ENCODE measurements around the gene MBL2. TPM values are rescaled to one million over a fixed set of nuclear protein-coding genes. Genes with fewer than 3 reads are reported as not detected.

MBL2 gene
- total RNA-seq, 4 donors from 2014 or later: not detected

DNA sequence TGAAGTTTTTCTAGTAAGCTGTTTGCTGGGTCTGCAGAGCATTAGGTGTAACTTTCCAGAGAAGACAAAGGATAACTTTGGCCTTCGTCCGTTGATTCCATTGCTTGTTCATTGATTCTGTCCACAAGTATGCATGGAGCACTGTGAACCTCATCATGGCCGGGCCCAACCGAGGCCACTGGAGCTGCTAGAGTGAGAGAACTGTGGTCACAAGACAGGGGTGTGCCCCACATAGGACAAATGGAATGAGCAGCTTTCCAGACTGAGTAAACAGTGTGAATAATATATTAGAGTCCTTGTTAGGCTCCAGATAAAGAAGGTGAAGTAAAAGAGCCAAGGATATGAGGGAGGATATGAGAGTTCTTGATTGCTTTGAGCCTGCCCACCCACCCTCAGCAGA is 24.9 kb downstream of the MBL2 start:
- in situ Hi-C loops (cut with MboI; ENCODE audit: low pct_ligation_motif_present in 1 of 4, low pct_unique_long_range_greater_than_20kb in 1 of 4, low sequenced_read_pairs in 3 of 4): no loop called here
- H3K27ac ChIP-seq: no peak overlapping the region
- no peaks in the 10 kb centered on the region for H3K36me3 ChIP-seq
- TF ChIP-seq EP300 (IDR thresholded peaks at IDR 0.05; ENCODE audit: low read depth) (no peak), POLR2AphosphoS5 (IDR thresholded peaks at IDR 0.05) (no peak), POLR2A (IDR thresholded peaks at IDR 0.05) (no peak)
- TF ChIP-seq, protein P1, sequence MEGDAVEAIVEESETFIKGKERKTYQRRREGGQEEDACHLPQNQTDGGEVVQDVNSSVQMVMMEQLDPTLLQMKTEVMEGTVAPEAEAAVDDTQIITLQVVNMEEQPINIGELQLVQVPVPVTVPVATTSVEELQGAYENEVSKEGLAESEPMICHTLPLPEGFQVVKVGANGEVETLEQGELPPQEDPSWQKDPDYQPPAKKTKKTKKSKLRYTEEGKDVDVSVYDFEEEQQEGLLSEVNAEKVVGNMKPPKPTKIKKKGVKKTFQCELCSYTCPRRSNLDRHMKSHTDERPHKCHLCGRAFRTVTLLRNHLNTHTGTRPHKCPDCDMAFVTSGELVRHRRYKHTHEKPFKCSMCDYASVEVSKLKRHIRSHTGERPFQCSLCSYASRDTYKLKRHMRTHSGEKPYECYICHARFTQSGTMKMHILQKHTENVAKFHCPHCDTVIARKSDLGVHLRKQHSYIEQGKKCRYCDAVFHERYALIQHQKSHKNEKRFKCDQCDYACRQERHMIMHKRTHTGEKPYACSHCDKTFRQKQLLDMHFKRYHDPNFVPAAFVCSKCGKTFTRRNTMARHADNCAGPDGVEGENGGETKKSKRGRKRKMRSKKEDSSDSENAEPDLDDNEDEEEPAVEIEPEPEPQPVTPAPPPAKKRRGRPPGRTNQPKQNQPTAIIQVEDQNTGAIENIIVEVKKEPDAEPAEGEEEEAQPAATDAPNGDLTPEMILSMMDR (IDR thresholded peaks at IDR 0.05): no peak
- 82 to 87% methylated on average over 3 to 4 of the region's 4 CpGs for WGBS, 2 donors (ENCODE audit: low coverage in 1 of 2)
- intact Hi-C loops (cut with DNase I; ENCODE audit: low total_unique reads): no loop called here
- no peaks in the 10 kb centered on the region for H3K27me3 ChIP-seq
- no peaks in the 10 kb centered on the region for H3K9me3 ChIP-seq
- no peak overlapping the region for H3K4me3 ChIP-seq
- no peak for DNase-seq
- H3K4me1 ChIP-seq: no peaks in the 10 kb centered on the region

DNA sequence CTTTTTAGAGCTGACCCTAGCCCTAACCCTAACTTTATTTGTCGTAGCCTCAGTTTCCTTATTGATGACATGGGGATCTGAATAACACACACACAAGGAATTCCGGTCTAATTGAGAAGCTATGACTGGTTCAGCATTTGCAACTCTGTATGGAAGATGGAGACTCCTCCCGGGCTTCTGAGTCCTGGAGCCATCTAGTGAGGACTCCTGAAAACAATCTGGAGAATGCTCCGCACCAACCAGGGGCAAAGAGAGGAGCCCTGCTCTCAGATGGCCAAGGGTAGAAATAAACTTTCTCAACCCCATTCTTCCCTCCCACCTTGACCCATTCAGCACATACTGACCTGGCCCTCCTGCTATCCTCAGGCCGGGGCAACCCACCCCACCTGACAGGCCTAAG is 26.4 kb downstream of the MBL2 start:
- Histone ChIP-seq H3K27me3 (no peaks in the 10 kb centered on the region), H3K4me1 (no peaks in the 10 kb centered on the region), H3K27ac (no peak overlapping the region), H3K4me3 (no peak overlapping the region), H3K36me3 (no peaks in the 10 kb centered on the region), H3K9me3 (no peaks in the 10 kb centered on the region)
- TF ChIP-seq EP300 (IDR thresholded peaks at IDR 0.05; ENCODE audit: low read depth) (no peak), POLR2AphosphoS5 (IDR thresholded peaks at IDR 0.05) (no peak), POLR2A (IDR thresholded peaks at IDR 0.05) (no peak)
- TF ChIP-seq, protein P1 (IDR thresholded peaks at IDR 0.05): no peak
- intact Hi-C loops (cut with DNase I; ENCODE audit: low total_unique reads) (no loop called here), in situ Hi-C loops (cut with MboI; ENCODE audit: low pct_ligation_motif_present in 1 of 4, low pct_unique_long_range_greater_than_20kb in 1 of 4, low sequenced_read_pairs in 3 of 4) (no loop called here)
- DNase-seq: no peak
- WGBS, 2 donors (ENCODE audit: low coverage in 1 of 2): 0 to 86% methylated on average over 1 to 5 of the region's 5 CpGs

DNA sequence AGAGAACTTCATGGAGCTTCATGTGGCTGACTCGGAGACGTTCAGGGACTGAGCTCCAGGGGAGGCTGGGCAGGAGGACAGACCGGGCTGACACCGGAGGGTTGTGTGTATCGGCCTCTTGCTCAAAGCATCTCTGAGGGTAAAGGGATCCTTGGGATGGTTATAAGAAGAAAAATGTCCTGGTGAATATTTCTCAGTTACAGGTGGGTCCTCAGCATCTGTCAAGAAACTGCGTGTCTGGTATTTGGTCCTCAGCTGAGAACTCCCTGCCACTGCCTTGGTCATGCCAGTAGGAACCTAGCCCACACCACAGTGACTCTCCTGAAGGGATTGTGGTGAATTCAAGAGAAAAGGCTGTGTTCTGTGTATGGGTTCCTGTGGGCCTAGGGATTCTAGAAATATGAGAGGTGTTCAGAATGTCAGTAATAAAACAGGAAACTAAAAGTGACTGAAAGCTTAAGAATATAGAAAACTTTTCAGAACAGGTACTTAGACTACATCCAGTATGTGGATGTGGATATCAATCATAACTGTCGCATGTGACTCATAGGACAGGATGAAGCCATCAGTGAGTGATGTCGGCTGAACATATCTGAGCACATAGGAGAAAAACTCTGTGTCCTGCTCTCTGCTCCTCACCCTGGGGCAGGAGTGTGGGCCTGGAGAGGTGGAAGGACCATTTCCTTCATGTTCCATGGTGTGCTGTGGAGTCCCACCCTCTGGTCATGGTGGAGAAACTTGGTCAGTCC is 28.4 kb downstream of the MBL2 start:
- H3K36me3 ChIP-seq: no peaks in the 10 kb centered on the region
- no peaks in the 10 kb centered on the region for H3K27me3 ChIP-seq
- TF ChIP-seq POLR2AphosphoS5 (IDR thresholded peaks at IDR 0.05) (no peak), EP300 (IDR thresholded peaks at IDR 0.05; ENCODE audit: low read depth) (no peak), POLR2A (IDR thresholded peaks at IDR 0.05) (no peak)
- TF ChIP-seq, protein P1 (IDR thresholded peaks at IDR 0.05): no peak
- DNase-seq: no peak
- WGBS, 2 donors (ENCODE audit: low coverage in 1 of 2): 84 to 88% methylated on average over 5 to 8 of the region's 8 CpGs
- in situ Hi-C loops (cut with MboI; ENCODE audit: low pct_ligation_motif_present in 1 of 4, low pct_unique_long_range_greater_than_20kb in 1 of 4, low sequenced_read_pairs in 3 of 4): no loop called here
- H3K4me3 ChIP-seq: no peak overlapping the region
- H3K27ac ChIP-seq: no peak overlapping the region
- H3K4me1 ChIP-seq: no peaks in the 10 kb centered on the region
- intact Hi-C loops (cut with DNase I; ENCODE audit: low total_unique reads): no loop called here
- no peaks in the 10 kb centered on the region for H3K9me3 ChIP-seq

DNA sequence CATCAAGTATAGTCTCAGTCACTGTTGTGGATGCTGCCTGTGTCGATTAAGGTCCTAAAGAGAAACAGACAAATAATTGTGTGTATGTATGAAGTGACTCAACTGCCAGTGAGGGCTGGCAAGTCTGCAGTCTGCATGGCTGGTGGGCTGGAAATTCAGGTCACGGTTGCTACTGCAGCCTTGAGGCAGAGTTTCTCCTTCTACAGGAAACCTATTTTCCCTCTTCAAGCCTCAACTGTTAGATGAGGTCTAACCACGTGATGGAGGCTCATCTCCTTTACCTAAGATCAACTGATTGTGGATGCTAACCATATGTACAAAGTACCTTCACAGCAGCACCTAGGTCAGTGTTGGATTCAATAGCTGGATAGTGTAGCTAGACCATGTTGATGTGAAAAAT is 29.9 kb downstream of the MBL2 start:
- Histone ChIP-seq H3K27me3 (no peaks in the 10 kb centered on the region), H3K4me1 (no peaks in the 10 kb centered on the region), H3K36me3 (no peaks in the 10 kb centered on the region), H3K27ac (no peak overlapping the region), H3K4me3 (no peak overlapping the region), H3K9me3 (no peaks in the 10 kb centered on the region)
- no peak for TF ChIP-seq POLR2A (IDR thresholded peaks at IDR 0.05)
- TF ChIP-seq POLR2AphosphoS5 (IDR thresholded peaks at IDR 0.05): no peak
- no peak for DNase-seq
- intact Hi-C loops (cut with DNase I; ENCODE audit: low total_unique reads): no loop called here
- in situ Hi-C loops (cut with MboI; ENCODE audit: low pct_ligation_motif_present in 1 of 4, low pct_unique_long_range_greater_than_20kb in 1 of 4, low sequenced_read_pairs in 3 of 4): no loop called here
- 62 to 82% methylated on average over 2 to 3 of the region's 3 CpGs for WGBS, 2 donors (ENCODE audit: low coverage in 1 of 2)

DNA sequence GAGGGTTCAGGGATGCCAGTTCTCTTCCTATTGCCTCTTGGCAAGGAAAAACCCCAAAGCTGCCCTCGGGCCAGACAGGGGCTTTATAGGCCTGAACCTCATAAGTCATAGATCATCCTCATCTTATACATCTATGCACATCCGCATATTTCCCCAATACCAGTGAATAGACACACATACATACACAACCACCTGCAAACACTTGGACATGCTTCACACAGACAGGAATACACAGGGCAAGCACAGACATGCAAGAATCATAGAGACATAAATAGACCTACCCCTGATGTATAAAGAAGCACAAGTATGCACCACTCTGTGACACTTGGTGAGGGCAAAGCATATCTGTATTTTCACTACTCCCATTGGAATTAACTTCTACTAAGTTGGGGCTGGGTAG is 30.7 kb downstream of the MBL2 start:
- Histone ChIP-seq H3K27ac (no peak overlapping the region), H3K27me3 (no peaks in the 10 kb centered on the region), H3K9me3 (no peaks in the 10 kb centered on the region), H3K4me3 (no peak overlapping the region), H3K4me1 (no peaks in the 10 kb centered on the region), H3K36me3 (no peaks in the 10 kb centered on the region)
- WGBS, 2 donors (ENCODE audit: low coverage in 1 of 2): 70% methylated on average over 2 of the region's 2 CpGs; no CpG with 5 or more reads in 1 of the 2 donors
- DNase-seq: no peak
- TF ChIP-seq POLR2AphosphoS5 (IDR thresholded peaks at IDR 0.05) (no peak), POLR2A (IDR thresholded peaks at IDR 0.05) (no peak), EP300 (IDR thresholded peaks at IDR 0.05; ENCODE audit: low read depth) (no peak)
- TF ChIP-seq, protein P1 (IDR thresholded peaks at IDR 0.05): no peak
- in situ Hi-C loops (cut with MboI; ENCODE audit: low pct_ligation_motif_present in 1 of 4, low pct_unique_long_range_greater_than_20kb in 1 of 4, low sequenced_read_pairs in 3 of 4): no loop called here
- intact Hi-C loops (cut with DNase I; ENCODE audit: low total_unique reads): no loop called here

Data from transverse colon (tissue), 4 donors.